Activated B cell treated with CpG ODN at 0.5 μM for 24 hours (primary cell): ENCODE measurements around the gene ZBTB45. TPM values are rescaled to one million over a fixed set of nuclear protein-coding genes. Genes with fewer than 3 reads are reported as not detected.

ENCODE experiments used
- ATAC-seq: fragments of 200-7000 bp; cut with Tn5 transposase; one replicate; pipeline ENCODE4 v1.10.0; 2021; ENCODE audit warnings: low read depth, mild to moderate bottlenecking, moderate library complexity
- CTCF ChIA-PET: fragments of 350-600 bp; sonication (Branson Sonifier 250); formaldehyde crosslinking; loops from one replicate; lab custom pipeline; 2021; ENCODE audit warnings: antibody characterized with exemption; lab: Charles Lee
- POLR2A ChIA-PET: fragments of 350-600 bp; sonication (Branson Sonifier 250); formaldehyde crosslinking; loops from one replicate; lab custom pipeline; 2021; ENCODE audit warnings: antibody characterized with exemption; lab: Charles Lee
- DNase-seq: peaks from one replicate; pipeline ENCODE4 v3.0.0; 2022
- H3K27ac Mint-ChIP-seq: one replicate; pipeline ENCODE4 v1.8.0; 2020; ENCODE audit warnings: mixed read lengths
- H3K27me3 Mint-ChIP-seq: one replicate; pipeline ENCODE4 v1.8.0; 2021; ENCODE audit warnings: mixed read lengths
- H3K36me3 Mint-ChIP-seq: one replicate; pipeline ENCODE4 v1.8.0; 2021; ENCODE audit warnings: low read depth, mixed read lengths
- H3K4me1 Mint-ChIP-seq: one replicate; pipeline ENCODE4 v1.8.0; 2021; ENCODE audit warnings: mixed read lengths
- H3K4me3 Mint-ChIP-seq: one replicate; pipeline ENCODE4 v1.8.0; 2020; ENCODE audit warnings: mild to moderate bottlenecking, mixed read lengths
- H3K9me3 Mint-ChIP-seq: one replicate; pipeline ENCODE4 v1.8.0; 2020; ENCODE audit warnings: mixed read lengths
- CTCF ChIP-seq: fragments of 200-600 bp; IDR thresholded peaks from one replicate; pipeline ENCODE4 v1.8.0; 2022; ENCODE audit warnings: antibody characterized with exemption, mild to moderate bottlenecking
- intact Hi-C: fragments of 100-400 bp; cut with micrococcal nuclease; formaldehyde crosslinking; loops from one replicate; pipeline ENCODE4 v1.15.1; 2024
- total RNA-seq: library from RNA; stranded (reverse); gene quantifications from 2 replicates; pipeline ENCODE4 v1.2.3, GENCODE V29; 2022

Gene ZBTB45
- total RNA-seq, 1 donor from 2014 or later: 20.2 TPM

- no peak for DNase-seq
- H3K9me3 Mint-ChIP-seq: no peaks in the 10 kb centered on the region
- H3K27ac Mint-ChIP-seq: peak overlapping the region; percentile 97
- intact Hi-C loops: no loop called here
- TF ChIP-seq CTCF: no peak
- ATAC-seq: no peak
- H3K4me3 Mint-ChIP-seq: peak overlapping the region; percentile 97
- CTCF ChIA-PET: interaction anchor here (1.3 to 1.4 kb wide), 2 partner anchors 40 to 46 kb away, joined by 3 to 5 read pairs; partner anchors contain the start of gene ZBTB45
- H3K36me3 Mint-ChIP-seq: peaks cover 32% of the 10 kb centered on the region
- POLR2A ChIA-PET: interaction anchor here (0.7 to 5.8 kb wide), 11 partner anchors 9 to 46 kb away, joined by 3 to 63 read pairs (median 14); partner anchors contain the start of genes MZF1, TRIM28 and ZBTB45
- H3K4me1 Mint-ChIP-seq: peaks cover 73% of the 10 kb centered on the region
- no peaks in the 10 kb centered on the region for H3K27me3 Mint-ChIP-seq
Measured at GRCh38 chr19:58560007-58560887, 40.6 kb upstream of the ZBTB45 start.

GRCh38 chr19:58559275-58560006 is 39.8 kb upstream of the ZBTB45 start:
- TF ChIP-seq CTCF: no peak
- ChIA-PET POLR2A (interaction anchor here (0.6 to 5.8 kb wide), 12 partner anchors 8 to 557 kb away, joined by 3 to 63 read pairs (median 5); partner anchors contain the start of genes MZF1, TRIM28, ZBTB45 and ZNF606), CTCF (no interaction called here)
- DNase-seq (peak; percentile 59), ATAC-seq (peak; percentile 2)
- Mint-ChIP-seq H3K9me3 (no peaks in the 10 kb centered on the region), H3K4me1 (peaks cover 81% of the 10 kb centered on the region), H3K4me3 (peak overlapping the region; percentile 97), H3K27ac (peak overlapping the region; percentile 97), H3K36me3 (peaks cover 40% of the 10 kb centered on the region), H3K27me3 (no peaks in the 10 kb centered on the region)
- intact Hi-C loops: loop anchor here (1.0 kb wide), 3 partner anchors 15 to 158 kb away; partner anchors contain the start of genes TRIM28 and ZNF132

- Mint-ChIP-seq H3K36me3 (peaks cover 42% of the 10 kb centered on the region), H3K9me3 (no peaks in the 10 kb centered on the region), H3K27ac (peak overlapping the region; percentile 97), H3K4me3 (peak overlapping the region; percentile 97), H3K27me3 (no peaks in the 10 kb centered on the region), H3K4me1 (peaks cover 82% of the 10 kb centered on the region)
- no peak for TF ChIP-seq CTCF
- peak; percentile 97 for DNase-seq
- ChIA-PET CTCF (interaction anchor here (1.4 kb wide), 1 partner anchor 39 kb away, joined by 4 read pairs; the partner anchor contains the start of gene ZBTB45), POLR2A (interaction anchor here (0.5 to 5.8 kb wide), 17 partner anchors 8 to 556 kb away, joined by 3 to 63 read pairs (median 4); partner anchors contain the start of genes MZF1, TRIM28, ZBTB45 and ZNF132)
- intact Hi-C loops: loop anchor here (1.0 kb wide), 4 partner anchors 14 to 157 kb away; partner anchors contain the start of genes MZF1, TRIM28 and ZNF132
- ATAC-seq: peak; percentile 72
Measured at GRCh38 chr19:58558623-58559274, 39.1 kb upstream of the ZBTB45 start.

GRCh38 chr19:58558066-58558622 is 38.5 kb upstream of the ZBTB45 start, which contains the start of gene UBE2M:
TSS of gene UBE2M (minus strand) at chr19:58558611. CDS start at chr19:58558381, 230 bp downstream.
- peak within 1 kb of the TSS; percentile 97 for H3K4me3 Mint-ChIP-seq
- H3K27ac Mint-ChIP-seq: peak within 1 kb of the TSS; percentile 97
- intact Hi-C loops: loop anchor here (1.0 kb wide), 1 partner anchor 15 kb away; the partner anchor contains the start of gene MZF1
- H3K36me3 Mint-ChIP-seq: peaks cover 46% of the 10 kb centered on the region
- ATAC-seq (peak; percentile 3), DNase-seq (no peak)
- H3K9me3 Mint-ChIP-seq: no peaks in the 10 kb centered on the region
- peaks cover 79% of the 10 kb centered on the region for H3K4me1 Mint-ChIP-seq
- no peak for TF ChIP-seq CTCF
- no peaks in the 10 kb centered on the region for H3K27me3 Mint-ChIP-seq
- ChIA-PET CTCF (interaction anchor here (1.4 kb wide), 1 partner anchor 38 kb away, joined by 4 read pairs; the partner anchor contains the start of gene ZBTB45), POLR2A (interaction anchor here (0.5 to 5.8 kb wide), 11 partner anchors 8 to 177 kb away, joined by 3 to 63 read pairs (median 5); partner anchors contain the start of genes MZF1, TRIM28, ZBTB45 and ZNF132)
